ENCODE measurements around the gene GRIK1.

GRIK1 gene

GRCh38 chr21:29586696-29587095 lies 353.1 kb downstream of the GRIK1 start:
- DNase-seq: no peak

GRCh38 chr21:29585462-29585861 lies 354.3 kb downstream of the GRIK1 start:
- no peak for DNase-seq

- no peak for DNase-seq
Observed at GRCh38 chr21:29583424-29583924, 356.3 kb downstream of the GRIK1 start.

GRCh38 chr21:29582855-29583254 lies 356.9 kb downstream of the GRIK1 start:
- DNase-seq: no peak

- no peak for DNase-seq
Observed at GRCh38 chr21:29581393-29581792, 358.4 kb downstream of the GRIK1 start.

- DNase-seq: no peak
Observed at GRCh38 chr21:29580732-29581285, 359.0 kb downstream of the GRIK1 start.

- no peak for DNase-seq
Observed at GRCh38 chr21:29578306-29578705, 361.5 kb downstream of the GRIK1 start.

- no peak for DNase-seq
Observed at GRCh38 chr21:29571949-29572348, 367.8 kb downstream of the GRIK1 start.

- DNase-seq: no peak
Observed at GRCh38 chr21:29568020-29568697, 371.6 kb downstream of the GRIK1 start.

- DNase-seq: no peak
Observed at GRCh38 chr21:29557931-29558725, 381.7 kb downstream of the GRIK1 start.

- no peak for DNase-seq
Observed at GRCh38 chr21:29557200-29557599, 382.6 kb downstream of the GRIK1 start.

GRCh38 chr21:29555601-29556000 lies 384.2 kb downstream of the GRIK1 start:
- DNase-seq: no peak

- DNase-seq: no peak
Observed at GRCh38 chr21:29550205-29550604, 389.6 kb downstream of the GRIK1 start.

- DNase-seq: no peak
Observed at GRCh38 chr21:29549614-29550013, 390.2 kb downstream of the GRIK1 start.

- DNase-seq: no peak
Observed at GRCh38 chr21:29547998-29548397, 391.8 kb downstream of the GRIK1 start.

- DNase-seq: no peak
Observed at GRCh38 chr21:29546071-29546470, 393.7 kb downstream of the GRIK1 start.

- no peak for DNase-seq
Observed at GRCh38 chr21:29540289-29540688, 399.5 kb downstream of the GRIK1 start.

- no peak for DNase-seq
Observed at GRCh38 chr21:29538115-29538514, 401.7 kb downstream of the GRIK1 start.

GRCh38 chr21:29534448-29534847 lies 405.3 kb downstream of the GRIK1 start:
- DNase-seq: no peak

- no peak for DNase-seq
Observed at GRCh38 chr21:29529139-29529538, 410.7 kb downstream of the GRIK1 start.

- DNase-seq: no peak
Observed at GRCh38 chr21:29526545-29526944, 413.3 kb downstream of the GRIK1 start.

GRCh38 chr21:29524055-29524454 lies 415.7 kb downstream of the GRIK1 start:
- no peak for DNase-seq

GRCh38 chr21:29523646-29524045 lies 416.1 kb downstream of the GRIK1 start:
- no peak for DNase-seq
